Mesothelial cell of epicardium (in vitro differentiated cells): Measurements from ENCODE around the gene EFCAB6. TPM values are rescaled to one million over a fixed set of nuclear protein-coding genes. Genes with fewer than 3 reads are reported as not detected.

ENCODE experiments used
- DNase-seq, 2 experiments: peaks; one replicate each; pipeline ENCODE4 v3.0.0; 2021; ENCODE audit warnings: low spot score in 2 of 2; ENCODE audit not compliant: unreplicated experiment in 2 of 2
- H3K27ac Mint-ChIP-seq: 2 replicates; pipeline ENCODE4 v1.8.0; 2021; ENCODE audit warnings: mixed read lengths
- H3K27me3 Mint-ChIP-seq: 2 replicates; pipeline ENCODE4 v1.8.0; 2021; ENCODE audit warnings: low read depth, mixed read lengths
- H3K36me3 Mint-ChIP-seq: 2 replicates; pipeline ENCODE4 v1.8.0; 2021; ENCODE audit warnings: mixed read lengths
- H3K4me1 Mint-ChIP-seq: 2 replicates; pipeline ENCODE4 v1.8.0; 2021; ENCODE audit warnings: mixed read lengths
- H3K4me3 Mint-ChIP-seq: 2 replicates; pipeline ENCODE4 v1.8.0; 2021; ENCODE audit warnings: mild to moderate bottlenecking, moderate library complexity, mixed read lengths
- H3K9me3 Mint-ChIP-seq: 2 replicates; pipeline ENCODE4 v1.8.0; 2021; ENCODE audit warnings: mixed read lengths
- total RNA-seq: library from RNA; stranded (reverse); gene quantifications from 3 replicates; pipeline ENCODE4 v1.2.1, GENCODE V29; 2021
- TF ChIP-seq, protein P1 (sequence below): fragments of 200-600 bp; sonication (generic); IDR thresholded peaks from one replicate; pipeline ENCODE4 v1.5.0; 2021; ENCODE audit warnings: antibody characterized with exemption; ENCODE audit not compliant: unreplicated experiment

The EFCAB6 gene
- total RNA-seq, 1 donor from 2014 or later, result 2.6 TPM

DNA sequence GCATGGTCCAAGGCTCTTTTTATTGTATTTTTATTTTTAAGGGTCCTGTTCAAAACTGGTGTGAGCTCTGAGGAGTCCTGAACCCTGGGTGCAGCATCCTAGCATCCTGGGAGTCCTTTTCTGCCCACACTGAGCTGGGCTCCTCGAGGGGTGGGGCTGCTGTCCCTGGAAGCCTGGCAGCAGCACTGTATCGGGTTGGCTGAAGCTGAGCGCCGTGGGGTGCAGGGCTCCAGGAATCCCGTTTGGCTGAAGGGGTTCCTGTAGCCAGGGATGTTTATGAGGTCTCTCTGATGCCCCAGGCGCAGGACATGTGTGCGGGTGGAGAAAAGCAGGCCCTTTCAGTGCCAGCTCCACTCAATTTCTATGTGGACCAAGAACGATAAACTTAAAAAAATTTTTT lies 304.9 kb downstream of the EFCAB6 start:
- no peak for DNase-seq
- H3K36me3 Mint-ChIP-seq, result no peaks in the 10 kb centered on the region
- H3K4me3 Mint-ChIP-seq, result no peak overlapping the region
- H3K27ac Mint-ChIP-seq, result no peak overlapping the region
- TF ChIP-seq, protein P1, sequence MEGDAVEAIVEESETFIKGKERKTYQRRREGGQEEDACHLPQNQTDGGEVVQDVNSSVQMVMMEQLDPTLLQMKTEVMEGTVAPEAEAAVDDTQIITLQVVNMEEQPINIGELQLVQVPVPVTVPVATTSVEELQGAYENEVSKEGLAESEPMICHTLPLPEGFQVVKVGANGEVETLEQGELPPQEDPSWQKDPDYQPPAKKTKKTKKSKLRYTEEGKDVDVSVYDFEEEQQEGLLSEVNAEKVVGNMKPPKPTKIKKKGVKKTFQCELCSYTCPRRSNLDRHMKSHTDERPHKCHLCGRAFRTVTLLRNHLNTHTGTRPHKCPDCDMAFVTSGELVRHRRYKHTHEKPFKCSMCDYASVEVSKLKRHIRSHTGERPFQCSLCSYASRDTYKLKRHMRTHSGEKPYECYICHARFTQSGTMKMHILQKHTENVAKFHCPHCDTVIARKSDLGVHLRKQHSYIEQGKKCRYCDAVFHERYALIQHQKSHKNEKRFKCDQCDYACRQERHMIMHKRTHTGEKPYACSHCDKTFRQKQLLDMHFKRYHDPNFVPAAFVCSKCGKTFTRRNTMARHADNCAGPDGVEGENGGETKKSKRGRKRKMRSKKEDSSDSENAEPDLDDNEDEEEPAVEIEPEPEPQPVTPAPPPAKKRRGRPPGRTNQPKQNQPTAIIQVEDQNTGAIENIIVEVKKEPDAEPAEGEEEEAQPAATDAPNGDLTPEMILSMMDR, result no peak
- no peaks in the 10 kb centered on the region for H3K4me1 Mint-ChIP-seq
- no peaks in the 10 kb centered on the region for H3K27me3 Mint-ChIP-seq
- H3K9me3 Mint-ChIP-seq, result no peaks in the 10 kb centered on the region

DNA sequence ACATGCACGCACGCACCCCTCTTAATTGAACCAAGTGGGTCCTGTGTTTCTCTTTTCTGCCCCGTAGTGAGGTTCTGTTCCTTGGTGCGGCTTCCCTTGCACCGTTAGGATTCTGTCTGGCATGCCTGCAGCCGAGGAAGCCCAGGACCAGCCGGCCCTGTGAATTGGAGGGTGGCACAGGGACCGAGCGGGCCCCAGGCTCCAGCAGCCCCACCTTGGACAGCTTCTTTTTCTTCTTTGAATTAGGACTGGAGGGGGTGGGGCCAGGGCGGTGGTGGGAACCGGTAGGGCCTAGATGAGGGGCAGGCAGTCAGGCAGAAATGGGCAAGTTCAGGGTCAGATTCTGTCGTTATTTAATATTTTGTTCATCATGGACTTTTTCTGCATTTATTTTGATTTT lies 305.6 kb downstream of the EFCAB6 start:
- no peaks in the 10 kb centered on the region for H3K4me1 Mint-ChIP-seq
- no peak overlapping the region for H3K27ac Mint-ChIP-seq
- no peaks in the 10 kb centered on the region for H3K9me3 Mint-ChIP-seq
- peaks cover 2% of the 10 kb centered on the region for H3K27me3 Mint-ChIP-seq
- no peak overlapping the region for H3K4me3 Mint-ChIP-seq
- TF ChIP-seq, protein P1, result no peak
- H3K36me3 Mint-ChIP-seq, result no peaks in the 10 kb centered on the region
- DNase-seq, result no peak

DNA sequence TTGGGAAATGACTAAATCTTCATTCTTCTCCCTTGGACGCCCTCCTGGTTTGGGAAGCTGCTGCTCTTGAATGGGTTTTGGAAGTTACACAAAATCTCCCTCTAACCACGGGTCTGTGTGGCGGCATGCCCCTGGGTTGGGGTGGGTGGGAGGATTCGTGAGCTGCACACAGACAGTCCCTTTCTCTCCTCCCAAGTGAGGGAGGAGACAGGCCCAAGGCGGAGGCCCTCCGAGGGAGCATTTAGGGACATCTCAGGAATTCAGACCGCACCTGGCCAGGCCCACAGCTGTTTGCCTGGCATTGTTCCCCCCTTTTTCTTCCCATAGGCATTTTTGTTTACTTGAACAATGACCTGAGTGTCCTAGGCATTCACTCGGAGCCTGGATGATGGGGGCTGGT lies 306.2 kb downstream of the EFCAB6 start:
- Mint-ChIP-seq H3K4me1 (no peaks in the 10 kb centered on the region), H3K27ac (no peak overlapping the region), H3K9me3 (no peaks in the 10 kb centered on the region), H3K27me3 (peaks cover 2% of the 10 kb centered on the region), H3K4me3 (no peak overlapping the region), H3K36me3 (no peaks in the 10 kb centered on the region)
- DNase-seq, result no peak
- TF ChIP-seq, protein P1, result no peak

DNA sequence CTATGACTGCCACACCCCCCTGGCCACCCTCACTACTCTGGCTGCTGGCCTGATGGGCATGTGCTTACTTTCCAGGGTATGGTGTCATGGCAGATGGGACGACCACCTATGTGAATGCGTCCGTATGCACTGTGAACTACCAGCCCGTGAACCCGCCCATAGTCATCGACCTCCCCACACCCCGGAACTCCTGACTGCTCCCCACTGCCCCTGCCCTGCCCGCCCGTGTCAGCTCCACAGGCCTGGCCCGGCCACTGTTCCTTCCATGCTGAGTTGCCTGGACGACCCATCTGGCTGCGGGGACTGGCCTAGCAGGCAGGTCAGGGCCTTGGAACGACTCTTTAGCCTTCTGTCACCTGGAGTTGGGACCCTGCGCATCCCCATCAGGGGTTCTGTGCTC lies 306.7 kb downstream of the EFCAB6 start:
- no peak for DNase-seq
- Mint-ChIP-seq H3K36me3 (no peaks in the 10 kb centered on the region), H3K4me1 (no peaks in the 10 kb centered on the region), H3K9me3 (no peaks in the 10 kb centered on the region), H3K4me3 (no peak overlapping the region), H3K27ac (no peak overlapping the region), H3K27me3 (peaks cover 2% of the 10 kb centered on the region)
- TF ChIP-seq, protein P1, result no peak

DNA sequence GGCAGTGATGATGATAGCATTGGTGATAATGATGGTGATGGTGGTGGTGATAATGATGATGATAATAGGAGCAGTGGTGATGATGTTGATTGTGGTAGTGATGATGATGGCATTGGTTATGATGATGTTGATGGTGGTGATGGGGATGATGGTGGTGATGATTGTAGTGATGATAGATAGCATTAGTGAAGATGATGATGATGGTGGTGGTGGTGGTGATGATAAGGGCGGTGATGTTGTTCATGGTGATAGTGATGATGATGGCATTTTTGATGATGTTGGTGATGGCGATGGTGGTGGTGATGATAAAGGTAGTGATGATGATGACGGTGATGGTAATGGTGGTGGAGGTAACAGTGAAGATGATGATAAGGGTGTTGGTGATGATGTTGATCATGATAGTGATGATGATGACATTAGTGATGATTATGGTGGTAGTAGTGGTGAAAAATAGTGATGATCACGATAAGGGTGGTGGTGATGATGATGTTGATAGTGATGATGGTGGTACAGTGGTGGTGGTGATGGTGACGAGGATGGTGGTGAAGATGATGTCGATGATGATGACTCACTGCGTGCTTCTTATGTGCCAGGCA lies 307.3 kb downstream of the EFCAB6 start:
- peaks cover 2% of the 10 kb centered on the region for H3K27me3 Mint-ChIP-seq

More for the DNA sequence above, 307.3 kb downstream of the EFCAB6 start:
- no peaks in the 10 kb centered on the region for H3K4me1 Mint-ChIP-seq
- H3K4me3 Mint-ChIP-seq, result no peak overlapping the region
- H3K27ac Mint-ChIP-seq, result no peak overlapping the region
- no peaks in the 10 kb centered on the region for H3K9me3 Mint-ChIP-seq
- TF ChIP-seq, protein P1, result no peak
- DNase-seq, result no peak
- no peaks in the 10 kb centered on the region for H3K36me3 Mint-ChIP-seq
